A549 (cell line): Measurements from ENCODE around the gene SF3A2. TPM values are rescaled to one million over a fixed set of nuclear protein-coding genes. Genes with fewer than 3 reads are reported as not detected.
A peak's percentile ranks its signal among the peaks of the same experiment; 100 is the strongest.

Experiments
- ATAC-seq, 2 experiments: fragments of 200-7000 bp in 1 of 2; fragments of >200 bp in 1 of 2; cut with Nextera tagmentation in 1 of 2; cut with Tn5 transposase in 1 of 2; 3 replicates each; pipeline versions ENCODE4 v1.8.0 to v1.9.1; 2018 to 2020; ENCODE audit warnings: mild to moderate bottlenecking in 1 of 2, moderate library complexity in 1 of 2
- CTCF ChIA-PET: fragments of 300-600 bp; sonication (Branson Sonifier 250); formaldehyde crosslinking; extraction: SDS; loops from one replicate; lab custom pipeline; 2021; ENCODE audit warnings: antibody characterized with exemption, inconsistent platforms; lab: Yijun Ruan, JAX
- POLR2A ChIA-PET: fragments of 350-600 bp; formaldehyde crosslinking; extraction: SDS; loops from one replicate; lab custom pipeline; 2021; ENCODE audit warnings: antibody characterized with exemption, inconsistent platforms; lab: Yijun Ruan, JAX
- DNase-seq, 2 experiments: peaks; one replicate each; pipeline versions ENCODE4 v3.0.0 to v3.0.0-alpha.2; 2011 to 2016; ENCODE audit warnings: low read depth in 1 of 2, low spot score in 1 of 2
- FAIRE-seq: peaks from 2 replicates; lab custom pipeline; 2011; peaks lifted over from hg19 to GRCh38; lab: Jason Lieb, UNC
- H3K27ac ChIP-seq, 2 experiments: fragments of >200 bp; sonication (Bioruptor Twin); formaldehyde crosslinking; 3 replicates each; pipeline ENCODE4 v1.5.1; 2016 to 2017
- H3K4me1 ChIP-seq: fragments of >200 bp; sonication (Bioruptor Twin); formaldehyde crosslinking; 3 replicates; pipeline ENCODE4 v1.6.1; 2016
- H3K4me2 ChIP-seq: fragments of >200 bp; sonication (Bioruptor Twin); formaldehyde crosslinking; 3 replicates; pipeline ENCODE4 v1.6.1; 2016
- H3K4me3 ChIP-seq: fragments of >200 bp; sonication (Bioruptor Twin); formaldehyde crosslinking; 3 replicates; pipeline ENCODE4 v1.5.1; 2016
- H3K9me3 ChIP-seq: fragments of >200 bp; sonication (Bioruptor Twin); formaldehyde crosslinking; 3 replicates; pipeline ENCODE4 v1.6.1; 2016
- ATOH8 ChIP-seq: fragments of 250-450 bp; sonication (Bioruptor Pico); IDR thresholded peaks from 2 replicates; pipeline ENCODE4 v1.5.0; 2020; ENCODE audit warnings: low read depth, mild to moderate bottlenecking, moderate library complexity
- BCL3 ChIP-seq: fragments of >200 bp; sonication (Bioruptor Twin); formaldehyde crosslinking; IDR thresholded peaks from 3 replicates; pipeline ENCODE4 v1.6.1; 2016
- BHLHE40 ChIP-seq: IDR thresholded peaks from 2 replicates; pipeline ENCODE4 v1.6.1; 2012; ENCODE audit warnings: low read depth, low read length, inconsistent platforms
- CBX2 ChIP-seq: fragments of 200-600 bp; sonication (generic); IDR thresholded peaks from 2 replicates; pipeline ENCODE4 v1.6.1; 2016; ENCODE audit warnings: low read depth, mild to moderate bottlenecking, borderline replicate concordance
- CBX8 ChIP-seq: fragments of 200-600 bp; sonication (generic); IDR thresholded peaks from 2 replicates; pipeline ENCODE4 v1.6.1; 2016
- CHD4 ChIP-seq: fragments of 200-600 bp; sonication (generic); IDR thresholded peaks from 2 replicates; pipeline ENCODE4 v1.6.1; 2016; ENCODE audit warnings: antibody characterized with exemption, mild to moderate bottlenecking, borderline replicate concordance
- E2F6 ChIP-seq: IDR thresholded peaks from 2 replicates; pipeline ENCODE4 v1.6.1; 2012; ENCODE audit warnings: low read depth, borderline replicate concordance
- FOSB ChIP-seq: fragments of 250-450 bp; sonication (Bioruptor Pico); IDR thresholded peaks from 2 replicates; pipeline ENCODE4 v1.5.0; 2020; ENCODE audit warnings: mild to moderate bottlenecking, moderate library complexity
- FOSL2 ChIP-seq, 2 experiments: fragments of 450-650 bp in 1 of 2; fragments of >200 bp in 1 of 2; sonication (Bioruptor Twin) in 1 of 2; formaldehyde crosslinking; IDR thresholded peaks; 2 replicates each; pipeline versions ENCODE4 v1.5.0 to v1.6.1; 2016 to 2020; ENCODE audit warnings: mild to moderate bottlenecking in 1 of 2, moderate library complexity in 1 of 2
- GATA3 ChIP-seq: IDR thresholded peaks from 2 replicates; pipeline ENCODE4 v1.6.1; 2012; ENCODE audit warnings: borderline replicate concordance
- HOXB13 ChIP-seq: fragments of 250-450 bp; sonication (Bioruptor Pico); IDR thresholded peaks from 2 replicates; pipeline ENCODE4 v1.5.0; 2020; ENCODE audit warnings: low read depth, mild to moderate bottlenecking, moderate library complexity
- JUN ChIP-seq, 2 experiments: fragments of >200 bp; sonication (Bioruptor Twin); formaldehyde crosslinking; IDR thresholded peaks; 2 replicates in 1 of 2; 3 replicates in 1 of 2; pipeline ENCODE4 v1.6.1; 2016 to 2017
- MAFK ChIP-seq: fragments of 450-650 bp; IDR thresholded peaks from 2 replicates; pipeline ENCODE4 v1.6.1; 2014; ENCODE audit not compliant: partially characterized antibody
- MAX ChIP-seq: IDR thresholded peaks from 2 replicates; pipeline ENCODE4 v1.6.1; 2012
- PBX3 ChIP-seq: IDR thresholded peaks from 2 replicates; pipeline ENCODE4 v1.6.1; 2012
- PHF8 ChIP-seq: fragments of 200-600 bp; sonication (generic); IDR thresholded peaks from 2 replicates; pipeline ENCODE4 v1.6.1; 2016; ENCODE audit warnings: low read depth, mild to moderate bottlenecking, antibody characterized with exemption, moderate library complexity, borderline replicate concordance
- POLR2A ChIP-seq: IDR thresholded peaks from 2 replicates; pipeline ENCODE4 v1.6.1; 2012; ENCODE audit warnings: mild to moderate bottlenecking, low read length
- POLR2AphosphoS2 ChIP-seq: conservative IDR thresholded peaks from 2 replicates; pipeline ENCODE4 v1.6.1; 2012; ENCODE audit warnings: low read length, improper control_type of control experiment, inconsistent platforms
- WGBS: methylation state at CpG from one replicate; pipeline ENCODE4 v1.1.6; 2017; ENCODE audit errors: missing lambda C conversion rate; 5-methylcytosine and 5-hydroxymethylcytosine counted together
- polyA plus RNA-seq, 4 experiments: library from polyadenylated mRNA; depleted of rRNA in 3 of 4; stranded (reverse); fragments of >200 nt; fragmentation: RNase III in 1 of 4; extraction: RNeasy Plus Mini Kit Qiagen cat#74134 plus additional on column Dnase treatment in 1 of 4; gene quantifications; 2 replicates in 3 of 4; 3 replicates in 1 of 4; pipeline ENCODE4 v1.2.3, GENCODE V29; 2011 to 2017

The SF3A2 gene
- polyA plus RNA-seq, 2 of the 4 experiments (the other 2 are of a cell fraction) = 11.9 to 68.2 TPM

GRCh38 chr19:2235381-2236063 is 1.1 kb upstream of the SF3A2 start:
- peaks cover 28% of the 10 kb centered on the region for H3K4me1 ChIP-seq
- ChIA-PET CTCF (interaction anchor here (0.6 to 1.6 kb wide), 23 partner anchors 8 to 402 kb away, joined by 3 to 10 read pairs (median 4); partner anchors contain the start of gene AMH), POLR2A (interaction anchor here (0.6 to 1.0 kb wide), 3 partner anchors 28 to 240 kb away, joined by 3 to 7 read pairs (median 3); partner anchors contain the start of gene GADD45B)
- H3K27ac ChIP-seq = peak overlapping the region; percentile 97 to 99
- 3% methylated on average over 6 of the region's 48 CpGs for WGBS
- peak overlapping the region; percentile 98 for H3K4me3 ChIP-seq
- FAIRE-seq (no peak), DNase-seq (no peak), ATAC-seq (peak; percentile 2 to 22; a peak in 5 of 6 replicates)
- no peaks in the 10 kb centered on the region for H3K9me3 ChIP-seq
- peak overlapping the region; percentile 97 for H3K4me2 ChIP-seq
- TF ChIP-seq FOSL2 (IDR thresholded peaks at IDR 0.05) (no peak), FOSL2 (CRISPR knock-in tag; IDR thresholded peaks at IDR 0.05) (no peak), HOXB13 (CRISPR knock-in tag) (no peak), POLR2A (no peak), ATOH8 (CRISPR knock-in tag) (no peak), FOSB (CRISPR knock-in tag) (no peak)

GRCh38 chr19:2236064-2236313 is 635 bp upstream of the SF3A2 start:
- ATAC-seq (peak in 1 of 2 experiments; percentile 73; a peak in 3 of 6 replicates), FAIRE-seq (no peak), DNase-seq (no peak)
- ChIA-PET POLR2A (interaction anchor here (0.6 to 1.0 kb wide), 3 partner anchors 28 to 240 kb away, joined by 3 to 7 read pairs (median 3); partner anchors contain the start of gene GADD45B), CTCF (interaction anchor here (0.6 to 1.6 kb wide), 22 partner anchors 8 to 375 kb away, joined by 3 to 10 read pairs (median 4); partner anchors contain the start of gene AMH)
- Histone ChIP-seq H3K9me3 (no peaks in the 10 kb centered on the region), H3K4me2 (peak overlapping the region; percentile 97), H3K4me1 (peaks cover 30% of the 10 kb centered on the region), H3K4me3 (peak overlapping the region; percentile 98), H3K27ac (peak overlapping the region; percentile 97 to 99)
- no CpG with 5 or more reads among the region's 28 CpGs for WGBS
- TF ChIP-seq BHLHE40 (no peak), CHD4 (no peak), MAX (no peak), POLR2A (peak; percentile 39; the same call in 1 of the 2 replicates), GATA3 (no peak), PHF8 (no peak), MAFK (no peak), BCL3 (0 out of 3 replicates have a peak, but pooled peaks have one; percentile 15), JUN (IDR thresholded peaks at IDR 0.05) (no peak), CBX8 (no peak), PBX3 (no peak), CBX2 (no peak), E2F6 (no peak), POLR2AphosphoS2 (no peak)
